Cortex of kidney (tissue), 1 donor: ENCODE results near the gene BCL2.

ENCODE experiments used
- DNase-seq: peaks from one replicate; lab custom pipeline; 2025; lab: John Stamatoyannopoulos, UW

The BCL2 gene

GRCh38 chr18:63286926-63287325 is 32.6 kb downstream of the BCL2 start:
- no peak for DNase-seq

GRCh38 chr18:63284827-63285733 is 34.5 kb downstream of the BCL2 start:
- DNase-seq, result no peak

- no peak for DNase-seq
Observed at GRCh38 chr18:63284173-63284799, 35.3 kb downstream of the BCL2 start.

- DNase-seq, result no peak
Observed at GRCh38 chr18:63283305-63284094, 36.1 kb downstream of the BCL2 start.

GRCh38 chr18:63282793-63283192 is 36.8 kb downstream of the BCL2 start:
- no peak for DNase-seq

GRCh38 chr18:63273222-63273927 is 46.2 kb downstream of the BCL2 start:
- DNase-seq, result no peak

GRCh38 chr18:63272638-63273037 is 46.9 kb downstream of the BCL2 start:
- no peak for DNase-seq

- no peak for DNase-seq
Observed at GRCh38 chr18:63271881-63272299, 47.7 kb downstream of the BCL2 start.

- DNase-seq, result no peak
Observed at GRCh38 chr18:63271148-63271547, 48.4 kb downstream of the BCL2 start.

GRCh38 chr18:63267975-63268721 is 51.4 kb downstream of the BCL2 start:
- no peak for DNase-seq

- DNase-seq, result no peak
Observed at GRCh38 chr18:63266888-63267790, 52.4 kb downstream of the BCL2 start.

- no peak for DNase-seq
Observed at GRCh38 chr18:63265326-63265725, 54.2 kb downstream of the BCL2 start.

- DNase-seq, result no peak
Observed at GRCh38 chr18:63264871-63265270, 54.7 kb downstream of the BCL2 start.

GRCh38 chr18:63263444-63263843 is 56.1 kb downstream of the BCL2 start:
- no peak for DNase-seq

- no peak for DNase-seq
Observed at GRCh38 chr18:63262369-63263335, 56.9 kb downstream of the BCL2 start.

GRCh38 chr18:63261029-63261428 is 58.5 kb downstream of the BCL2 start:
- no peak for DNase-seq

- no peak for DNase-seq
Observed at GRCh38 chr18:63260380-63260754, 59.2 kb downstream of the BCL2 start.

GRCh38 chr18:63259567-63260379 is 59.8 kb downstream of the BCL2 start:
- DNase-seq, result no peak
